HEK293 (cell line): ENCODE measurements around the gene PRDX3.

Source experiments
- CTCF ChIA-PET: fragments of 350-600 bp; formaldehyde crosslinking; extraction: SDS; loops from one replicate; lab custom pipeline; 2021; ENCODE audit warnings: antibody characterized with exemption; lab: Yijun Ruan, JAX
- POLR2A ChIA-PET: fragments of 300-600 bp; formaldehyde crosslinking; extraction: SDS; loops from one replicate; lab custom pipeline; 2020; ENCODE audit warnings: antibody characterized with exemption, inconsistent platforms; lab: Yijun Ruan, JAX
- H3K27ac ChIP-seq: fragments of 200-500 bp; sonication (Bioruptor generic); 2 replicates; pipeline ENCODE4 v1.5.1; 2014; ENCODE audit warnings: low read depth, low read length, control low read depth, inconsistent platforms; ENCODE audit errors: extremely low read depth
- H3K36me3 ChIP-seq, 2 experiments: fragments of 200-500 bp in 1 of 2; sonication (Bioruptor generic) in 1 of 2; 1 replicate in 1 of 2; 2 replicates in 1 of 2; pipeline ENCODE4 v1.5.1; 2014 to 2017; ENCODE audit warnings: inconsistent platforms in 2 of 2, low read length in 2 of 2; ENCODE audit not compliant: control insufficient read depth in 2 of 2, insufficient read depth in 1 of 2
- H3K4me1 ChIP-seq: fragments of 200-500 bp; sonication (Bioruptor generic); 2 replicates; pipeline ENCODE4 v1.5.1; 2014; ENCODE audit warnings: mild to moderate bottlenecking, low read length, inconsistent platforms; ENCODE audit not compliant: control insufficient read depth, insufficient read depth
- H3K4me3 ChIP-seq: 2 replicates; pipeline ENCODE4 v1.5.1; 2011; ENCODE audit warnings: low read depth, mild to moderate bottlenecking, control low read depth, low read length, moderate library complexity
- H3K9me3 ChIP-seq: fragments of 200-500 bp; sonication (Bioruptor generic); 2 replicates; pipeline ENCODE4 v1.5.1; 2014; ENCODE audit warnings: low read depth, low read length, inconsistent platforms; ENCODE audit not compliant: control insufficient read depth, insufficient read depth
- GLIS1 ChIP-seq: fragments of 450-650 bp; formaldehyde crosslinking; IDR thresholded peaks from 2 replicates; pipeline ENCODE4 v1.5.1; 2016; ENCODE audit warnings: missing biosample characterization, missing genetic modification characterization
- GLIS2 ChIP-seq: fragments of 450-650 bp; formaldehyde crosslinking; IDR thresholded peaks from 2 replicates; pipeline ENCODE4 v1.5.1; 2016; ENCODE audit warnings: missing biosample characterization, missing genetic modification characterization
- HIC1 ChIP-seq: fragments of 450-650 bp; formaldehyde crosslinking; IDR thresholded peaks from 2 replicates; pipeline ENCODE4 v1.5.1; 2016; ENCODE audit warnings: missing biosample characterization, missing genetic modification characterization
- IKZF3 ChIP-seq: fragments of 450-650 bp; IDR thresholded peaks from 2 replicates; pipeline ENCODE4 v1.5.0; 2018; ENCODE audit warnings: missing biosample characterization, mild to moderate bottlenecking, missing genetic modification characterization, moderate library complexity
- MZF1 ChIP-seq: fragments of 450-650 bp; formaldehyde crosslinking; IDR thresholded peaks from 2 replicates; pipeline ENCODE4 v1.5.1; 2017; ENCODE audit warnings: missing biosample characterization, missing genetic modification characterization, borderline replicate concordance
- PRDM1 ChIP-seq: fragments of 450-650 bp; formaldehyde crosslinking; IDR thresholded peaks from 2 replicates; pipeline ENCODE4; 2016; ENCODE audit warnings: missing biosample characterization, missing genetic modification characterization
- WT1 ChIP-seq: fragments of 450-650 bp; formaldehyde crosslinking; IDR thresholded peaks from 2 replicates; pipeline ENCODE4 v1.5.1; 2016; ENCODE audit warnings: missing biosample characterization, missing genetic modification characterization
- ZBTB1 ChIP-seq: fragments of 450-650 bp; formaldehyde crosslinking; IDR thresholded peaks from 2 replicates; pipeline ENCODE4 v1.5.1; 2016; ENCODE audit warnings: missing biosample characterization, missing genetic modification characterization
- ZBTB8A ChIP-seq: fragments of 450-650 bp; formaldehyde crosslinking; IDR thresholded peaks from 2 replicates; pipeline ENCODE4 v1.5.1; 2016; ENCODE audit warnings: missing biosample characterization, missing genetic modification characterization
- ZFP69B ChIP-seq: fragments of 450-650 bp; formaldehyde crosslinking; IDR thresholded peaks from 2 replicates; pipeline ENCODE4 v1.5.1; 2016; ENCODE audit warnings: missing biosample characterization, missing genetic modification characterization
- ZNF121 ChIP-seq: fragments of 450-650 bp; formaldehyde crosslinking; IDR thresholded peaks from 2 replicates; pipeline ENCODE4 v1.5.1; 2016; ENCODE audit warnings: missing biosample characterization, missing genetic modification characterization
- ZNF16 ChIP-seq: fragments of 450-650 bp; formaldehyde crosslinking; IDR thresholded peaks from 2 replicates; pipeline ENCODE4 v1.5.1; 2016; ENCODE audit warnings: low read depth, missing biosample characterization, missing genetic modification characterization
- ZNF175 ChIP-seq: fragments of 450-650 bp; formaldehyde crosslinking; IDR thresholded peaks from 2 replicates; pipeline ENCODE4 v1.5.1; 2016; ENCODE audit warnings: missing biosample characterization, missing genetic modification characterization
- ZNF211 ChIP-seq: fragments of 450-650 bp; formaldehyde crosslinking; IDR thresholded peaks from 2 replicates; pipeline ENCODE4 v1.5.1; 2016; ENCODE audit warnings: low read depth, missing biosample characterization, missing genetic modification characterization
- ZNF23 ChIP-seq: fragments of 450-650 bp; formaldehyde crosslinking; IDR thresholded peaks from 2 replicates; pipeline ENCODE4 v1.5.1; 2016; ENCODE audit warnings: missing biosample characterization, missing genetic modification characterization, borderline replicate concordance
- ZNF423 ChIP-seq: fragments of 450-650 bp; formaldehyde crosslinking; IDR thresholded peaks from 2 replicates; pipeline ENCODE4 v1.5.1; 2016; ENCODE audit warnings: missing biosample characterization, missing genetic modification characterization
- ZNF473 ChIP-seq: fragments of 450-650 bp; formaldehyde crosslinking; IDR thresholded peaks from 2 replicates; pipeline ENCODE4 v1.5.1; 2017; ENCODE audit warnings: missing biosample characterization, missing genetic modification characterization
- ZNF501 ChIP-seq: fragments of 450-650 bp; formaldehyde crosslinking; IDR thresholded peaks from 2 replicates; pipeline ENCODE4 v1.5.1; 2016; ENCODE audit warnings: missing biosample characterization, missing genetic modification characterization
- ZNF549 ChIP-seq: fragments of 450-650 bp; IDR thresholded peaks from 2 replicates; pipeline ENCODE4 v1.5.1; 2018; ENCODE audit warnings: missing biosample characterization, missing genetic modification characterization, mild to moderate bottlenecking, inconsistent platforms, moderate library complexity
- ZNF561 ChIP-seq: fragments of 450-650 bp; IDR thresholded peaks from 2 replicates; pipeline ENCODE4 v1.5.1; 2018; ENCODE audit warnings: missing biosample characterization, missing genetic modification characterization, borderline replicate concordance
- ZNF585B ChIP-seq: fragments of 450-650 bp; formaldehyde crosslinking; IDR thresholded peaks from 2 replicates; pipeline ENCODE4 v1.5.1; 2016; ENCODE audit warnings: missing biosample characterization, missing genetic modification characterization
- ZNF600 ChIP-seq: fragments of 450-650 bp; formaldehyde crosslinking; IDR thresholded peaks from 2 replicates; pipeline ENCODE4 v1.5.1; 2016; ENCODE audit warnings: missing biosample characterization, missing genetic modification characterization
- ZNF610 ChIP-seq: fragments of 450-650 bp; formaldehyde crosslinking; IDR thresholded peaks from 2 replicates; pipeline ENCODE4 v1.5.1; 2016; ENCODE audit warnings: missing biosample characterization, missing genetic modification characterization, borderline replicate concordance
- ZNF621 ChIP-seq: fragments of 450-650 bp; formaldehyde crosslinking; IDR thresholded peaks from 2 replicates; pipeline ENCODE4 v1.5.1; 2017; ENCODE audit warnings: missing biosample characterization, missing genetic modification characterization
- ZNF701 ChIP-seq: fragments of 450-650 bp; formaldehyde crosslinking; IDR thresholded peaks from 2 replicates; pipeline ENCODE4 v1.5.1; 2016; ENCODE audit warnings: missing biosample characterization, missing genetic modification characterization
- ZNF785 ChIP-seq: fragments of 450-650 bp; formaldehyde crosslinking; IDR thresholded peaks from 2 replicates; pipeline ENCODE4 v1.5.1; 2016; ENCODE audit warnings: missing biosample characterization, missing genetic modification characterization
- ZNF843 ChIP-seq: fragments of 450-650 bp; formaldehyde crosslinking; IDR thresholded peaks from 2 replicates; pipeline ENCODE4 v1.5.1; 2016; ENCODE audit warnings: missing biosample characterization, missing genetic modification characterization
- ZSCAN16 ChIP-seq: fragments of 450-650 bp; formaldehyde crosslinking; IDR thresholded peaks from 2 replicates; pipeline ENCODE4 v1.5.1; 2016; ENCODE audit warnings: missing biosample characterization, missing genetic modification characterization
- ZXDB ChIP-seq: fragments of 450-650 bp; formaldehyde crosslinking; IDR thresholded peaks from 2 replicates; pipeline ENCODE4 v1.5.1; 2016; ENCODE audit warnings: missing biosample characterization, missing genetic modification characterization
- TF ChIP-seq, protein P1 (sequence below): fragments of 450-650 bp; formaldehyde crosslinking; IDR thresholded peaks from 2 replicates; pipeline ENCODE4 v1.5.1; 2016; ENCODE audit warnings: missing biosample characterization, missing genetic modification characterization
- TF ChIP-seq, protein P2 (sequence below): fragments of 450-650 bp; formaldehyde crosslinking; IDR thresholded peaks from 2 replicates; pipeline ENCODE4 v1.5.1; 2016; ENCODE audit warnings: missing biosample characterization, missing genetic modification characterization, borderline replicate concordance

The PRDX3 gene

GRCh38 chr10:119222537-119222936, 43.9 kb upstream of the PRDX3 start:
- no peak for TF ChIP-seq GLIS2
- 0 out of 2 replicates have a peak, but pooled peaks have one; percentile 8 for TF ChIP-seq ZXDB (tag by site-specific recombination)
- TF ChIP-seq ZNF701 = no peak
- TF ChIP-seq, protein P1, sequence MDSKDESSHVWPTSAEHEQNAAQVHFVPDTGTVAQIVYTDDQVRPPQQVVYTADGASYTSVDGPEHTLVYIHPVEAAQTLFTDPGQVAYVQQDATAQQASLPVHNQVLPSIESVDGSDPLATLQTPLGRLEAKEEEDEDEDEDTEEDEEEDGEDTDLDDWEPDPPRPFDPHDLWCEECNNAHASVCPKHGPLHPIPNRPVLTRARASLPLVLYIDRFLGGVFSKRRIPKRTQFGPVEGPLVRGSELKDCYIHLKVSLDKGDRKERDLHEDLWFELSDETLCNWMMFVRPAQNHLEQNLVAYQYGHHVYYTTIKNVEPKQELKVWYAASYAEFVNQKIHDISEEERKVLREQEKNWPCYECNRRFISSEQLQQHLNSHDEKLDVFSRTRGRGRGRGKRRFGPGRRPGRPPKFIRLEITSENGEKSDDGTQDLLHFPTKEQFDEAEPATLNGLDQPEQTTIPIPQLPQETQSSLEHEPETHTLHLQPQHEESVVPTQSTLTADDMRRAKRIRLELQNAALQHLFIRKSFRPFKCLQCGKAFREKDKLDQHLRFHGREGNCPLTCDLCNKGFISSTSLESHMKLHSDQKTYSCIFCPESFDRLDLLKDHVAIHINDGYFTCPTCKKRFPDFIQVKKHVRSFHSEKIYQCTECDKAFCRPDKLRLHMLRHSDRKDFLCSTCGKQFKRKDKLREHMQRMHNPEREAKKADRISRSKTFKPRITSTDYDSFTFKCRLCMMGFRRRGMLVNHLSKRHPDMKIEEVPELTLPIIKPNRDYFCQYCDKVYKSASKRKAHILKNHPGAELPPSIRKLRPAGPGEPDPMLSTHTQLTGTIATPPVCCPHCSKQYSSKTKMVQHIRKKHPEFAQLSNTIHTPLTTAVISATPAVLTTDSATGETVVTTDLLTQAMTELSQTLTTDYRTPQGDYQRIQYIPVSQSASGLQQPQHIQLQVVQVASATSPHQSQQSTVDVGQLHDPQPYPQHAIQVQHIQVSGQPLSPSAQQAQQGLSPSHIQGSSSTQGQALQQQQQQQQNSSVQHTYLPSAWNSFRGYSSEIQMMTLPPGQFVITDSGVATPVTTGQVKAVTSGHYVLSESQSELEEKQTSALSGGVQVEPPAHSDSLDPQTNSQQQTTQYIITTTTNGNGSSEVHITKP (tag by site-specific recombination) = no peak
- TF ChIP-seq WT1 (tag by site-specific recombination) = no peak
- no peak for TF ChIP-seq ZNF423 (tag by site-specific recombination)
- TF ChIP-seq, protein P2, sequence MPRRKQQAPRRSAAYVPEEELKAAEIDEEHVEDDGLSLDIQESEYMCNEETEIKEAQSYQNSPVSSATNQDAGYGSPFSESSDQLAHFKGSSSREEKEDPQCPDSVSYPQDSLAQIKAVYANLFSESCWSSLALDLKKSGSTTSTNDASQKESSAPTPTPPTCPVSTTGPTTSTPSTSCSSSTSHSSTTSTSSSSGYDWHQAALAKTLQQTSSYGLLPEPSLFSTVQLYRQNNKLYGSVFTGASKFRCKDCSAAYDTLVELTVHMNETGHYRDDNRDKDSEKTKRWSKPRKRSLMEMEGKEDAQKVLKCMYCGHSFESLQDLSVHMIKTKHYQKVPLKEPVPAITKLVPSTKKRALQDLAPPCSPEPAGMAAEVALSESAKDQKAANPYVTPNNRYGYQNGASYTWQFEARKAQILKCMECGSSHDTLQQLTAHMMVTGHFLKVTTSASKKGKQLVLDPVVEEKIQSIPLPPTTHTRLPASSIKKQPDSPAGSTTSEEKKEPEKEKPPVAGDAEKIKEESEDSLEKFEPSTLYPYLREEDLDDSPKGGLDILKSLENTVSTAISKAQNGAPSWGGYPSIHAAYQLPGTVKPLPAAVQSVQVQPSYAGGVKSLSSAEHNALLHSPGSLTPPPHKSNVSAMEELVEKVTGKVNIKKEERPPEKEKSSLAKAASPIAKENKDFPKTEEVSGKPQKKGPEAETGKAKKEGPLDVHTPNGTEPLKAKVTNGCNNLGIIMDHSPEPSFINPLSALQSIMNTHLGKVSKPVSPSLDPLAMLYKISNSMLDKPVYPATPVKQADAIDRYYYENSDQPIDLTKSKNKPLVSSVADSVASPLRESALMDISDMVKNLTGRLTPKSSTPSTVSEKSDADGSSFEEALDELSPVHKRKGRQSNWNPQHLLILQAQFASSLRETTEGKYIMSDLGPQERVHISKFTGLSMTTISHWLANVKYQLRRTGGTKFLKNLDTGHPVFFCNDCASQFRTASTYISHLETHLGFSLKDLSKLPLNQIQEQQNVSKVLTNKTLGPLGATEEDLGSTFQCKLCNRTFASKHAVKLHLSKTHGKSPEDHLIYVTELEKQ (tag by site-specific recombination) = no peak
- TF ChIP-seq ZFP69B (tag by site-specific recombination) = no peak
- TF ChIP-seq ZNF610 (tag by site-specific recombination) = no peak
- TF ChIP-seq ZNF473 = no peak
- no peak for TF ChIP-seq MZF1 (tag by site-specific recombination)
- no peak for TF ChIP-seq ZNF843 (tag by site-specific recombination)
- no peak for TF ChIP-seq ZNF175 (tag by site-specific recombination)
- TF ChIP-seq ZNF561 (tag by site-specific recombination) = 0 out of 2 replicates have a peak, but pooled peaks have one; percentile 11
- no peak for TF ChIP-seq ZNF785 (tag by site-specific recombination)
- TF ChIP-seq ZNF121 (tag by site-specific recombination) = no peak
- peak; percentile 72 for TF ChIP-seq ZNF600
- no peak for TF ChIP-seq ZNF621 (tag by site-specific recombination)
- peak; percentile 13 for TF ChIP-seq GLIS1 (tag by site-specific recombination)
- no peak for TF ChIP-seq ZBTB1 (tag by site-specific recombination)
- no peak for TF ChIP-seq HIC1
- no peak for TF ChIP-seq PRDM1
- no peak for TF ChIP-seq ZNF585B (tag by site-specific recombination)
- peak; percentile 64 for TF ChIP-seq ZNF549
- no peak for TF ChIP-seq ZNF16 (tag by site-specific recombination)
- TF ChIP-seq IKZF3 = no peak
- TF ChIP-seq ZSCAN16 (tag by site-specific recombination) = no peak
- no peak for TF ChIP-seq ZBTB8A (tag by site-specific recombination)
- TF ChIP-seq ZNF501 (tag by site-specific recombination) = no peak
- no peak for TF ChIP-seq ZNF23 (tag by site-specific recombination)
- no peak for TF ChIP-seq ZNF211 (tag by site-specific recombination)
- H3K4me3 ChIP-seq = no peak overlapping the region
- POLR2A ChIA-PET = interaction anchor here (1.2 kb wide), 1 partner anchor 15 kb away, joined by 3 read pairs; no protein-coding TSS in a partner anchor
- no peaks in the 10 kb centered on the region for H3K36me3 ChIP-seq
- H3K4me1 ChIP-seq = peaks cover 20% of the 10 kb centered on the region
- no peaks in the 10 kb centered on the region for H3K9me3 ChIP-seq
- no peak overlapping the region for H3K27ac ChIP-seq
- CTCF ChIA-PET = interaction anchor here (0.5 to 1.1 kb wide), 4 partner anchors 13 to 16 kb away, joined by 3 to 4 read pairs (median 4); no protein-coding TSS in a partner anchor
